Activated CD8-positive, alpha-beta T cell treated with anti-CD3 and anti-CD28 coated beads for 36 hours (primary cell): ENCODE results near the gene ADRA2C. TPM values are rescaled to one million over a fixed set of nuclear protein-coding genes. Genes with fewer than 3 reads are reported as not detected.

Experiments
- ATAC-seq: fragments of 200-7000 bp; cut with Tn5 transposase; one replicate; pipeline ENCODE4 v1.10.0; 2021; ENCODE audit warnings: mild to moderate bottlenecking, moderate library complexity
- CTCF ChIA-PET: fragments of 350-600 bp; sonication (Branson Sonifier 250); formaldehyde crosslinking; loops from one replicate; lab custom pipeline; 2021; ENCODE audit warnings: antibody characterized with exemption; lab: Charles Lee
- POLR2A ChIA-PET: fragments of 350-600 bp; sonication (Branson Sonifier 250); formaldehyde crosslinking; loops from one replicate; lab custom pipeline; 2021; ENCODE audit warnings: antibody characterized with exemption; lab: Charles Lee
- DNase-seq: peaks from one replicate; pipeline ENCODE4 v3.0.0-alpha.2; 2020
- H3K27ac Mint-ChIP-seq: one replicate; pipeline ENCODE4 v1.8.0; 2021; ENCODE audit warnings: mild to moderate bottlenecking, mixed read lengths
- H3K27me3 Mint-ChIP-seq: one replicate; pipeline ENCODE4 v1.8.0; 2021; ENCODE audit warnings: mixed read lengths
- H3K36me3 Mint-ChIP-seq: one replicate; pipeline ENCODE4 v1.8.0; 2021; ENCODE audit warnings: low read depth, mixed read lengths
- H3K4me1 Mint-ChIP-seq: one replicate; pipeline ENCODE4 v1.8.0; 2021; ENCODE audit warnings: low read depth, mixed read lengths
- H3K4me3 Mint-ChIP-seq: one replicate; pipeline ENCODE4 v1.8.0; 2021; ENCODE audit warnings: mild to moderate bottlenecking, moderate library complexity, mixed read lengths
- H3K9me3 Mint-ChIP-seq: one replicate; pipeline ENCODE4 v1.8.0; 2021; ENCODE audit warnings: mixed read lengths
- intact Hi-C: fragments of 100-400 bp; cut with micrococcal nuclease; formaldehyde crosslinking; loops from one replicate; pipeline ENCODE4 v1.10.0; 2022
- total RNA-seq, 2 experiments: library from RNA; stranded (reverse); gene quantifications; one replicate each; pipeline ENCODE4 v1.2.3, GENCODE V29; 2021
- TF ChIP-seq, protein P1 (sequence below): fragments of 200-600 bp; IDR thresholded peaks from one replicate; pipeline ENCODE4 v1.8.0; 2022; ENCODE audit warnings: antibody characterized with exemption, mild to moderate bottlenecking

ADRA2C gene
- total RNA-seq, 2 experiments from 2014 or later = 0.27 TPM; not detected in 1

DNA sequence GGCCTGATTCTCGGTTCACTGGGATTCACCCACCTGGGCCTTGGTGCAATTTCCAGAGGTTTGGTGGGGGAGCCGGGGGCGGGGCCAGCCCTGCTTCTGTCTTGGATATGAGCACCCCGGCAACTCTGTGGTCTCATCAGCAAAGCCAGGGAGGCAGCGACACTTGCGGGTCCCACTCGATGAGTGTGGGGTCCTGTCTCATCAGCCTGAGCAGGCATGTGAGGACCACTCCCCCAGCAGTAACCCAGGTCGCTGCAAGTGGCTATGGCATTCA lies 19.0 kb downstream of the ADRA2C start:
- H3K36me3 Mint-ChIP-seq = no peaks in the 10 kb centered on the region
- ATAC-seq (no peak), DNase-seq (no peak)
- ChIA-PET CTCF (no interaction called here), POLR2A (no interaction called here)
- TF ChIP-seq, protein P1, sequence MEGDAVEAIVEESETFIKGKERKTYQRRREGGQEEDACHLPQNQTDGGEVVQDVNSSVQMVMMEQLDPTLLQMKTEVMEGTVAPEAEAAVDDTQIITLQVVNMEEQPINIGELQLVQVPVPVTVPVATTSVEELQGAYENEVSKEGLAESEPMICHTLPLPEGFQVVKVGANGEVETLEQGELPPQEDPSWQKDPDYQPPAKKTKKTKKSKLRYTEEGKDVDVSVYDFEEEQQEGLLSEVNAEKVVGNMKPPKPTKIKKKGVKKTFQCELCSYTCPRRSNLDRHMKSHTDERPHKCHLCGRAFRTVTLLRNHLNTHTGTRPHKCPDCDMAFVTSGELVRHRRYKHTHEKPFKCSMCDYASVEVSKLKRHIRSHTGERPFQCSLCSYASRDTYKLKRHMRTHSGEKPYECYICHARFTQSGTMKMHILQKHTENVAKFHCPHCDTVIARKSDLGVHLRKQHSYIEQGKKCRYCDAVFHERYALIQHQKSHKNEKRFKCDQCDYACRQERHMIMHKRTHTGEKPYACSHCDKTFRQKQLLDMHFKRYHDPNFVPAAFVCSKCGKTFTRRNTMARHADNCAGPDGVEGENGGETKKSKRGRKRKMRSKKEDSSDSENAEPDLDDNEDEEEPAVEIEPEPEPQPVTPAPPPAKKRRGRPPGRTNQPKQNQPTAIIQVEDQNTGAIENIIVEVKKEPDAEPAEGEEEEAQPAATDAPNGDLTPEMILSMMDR = no peak
- H3K4me1 Mint-ChIP-seq = no peaks in the 10 kb centered on the region
- no peaks in the 10 kb centered on the region for H3K27me3 Mint-ChIP-seq
- intact Hi-C loops = no loop called here
- H3K4me3 Mint-ChIP-seq = no peak overlapping the region
- no peaks in the 10 kb centered on the region for H3K9me3 Mint-ChIP-seq
- no peak overlapping the region for H3K27ac Mint-ChIP-seq

DNA sequence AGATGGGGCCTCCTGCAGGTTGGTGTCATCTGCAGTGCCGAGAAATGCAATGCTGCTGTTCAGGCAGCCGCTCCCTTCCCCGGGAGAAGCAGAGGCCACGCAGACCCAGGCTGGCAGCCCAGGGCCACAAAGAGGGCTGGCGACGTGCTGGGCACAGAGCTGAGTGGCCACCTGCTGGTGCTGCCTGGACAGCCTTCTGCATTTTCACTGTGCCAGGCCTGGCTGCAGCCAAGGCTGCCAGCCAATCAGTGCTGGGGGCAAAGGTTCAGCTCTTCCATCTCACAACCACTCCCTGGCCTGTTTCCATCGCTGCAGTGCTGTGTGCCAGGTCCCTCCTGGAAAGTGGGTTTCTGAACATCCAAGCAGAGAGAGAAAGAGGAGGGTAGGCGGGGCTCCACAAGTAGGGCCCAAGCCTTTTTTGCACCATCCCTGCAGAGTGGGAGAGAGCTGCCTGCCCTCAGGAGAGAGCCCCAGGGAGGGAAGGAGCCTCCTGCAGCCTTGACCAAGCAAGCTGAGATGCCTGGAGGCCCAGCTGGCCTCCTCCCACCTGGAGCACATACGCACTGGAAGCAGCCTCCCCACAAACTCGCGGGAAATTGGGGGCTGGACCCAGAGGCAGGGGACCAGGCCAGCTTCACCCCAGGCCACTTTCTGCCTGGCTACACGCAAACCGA lies 20.1 kb downstream of the ADRA2C start:
- H3K4me1 Mint-ChIP-seq = no peaks in the 10 kb centered on the region

DNA sequence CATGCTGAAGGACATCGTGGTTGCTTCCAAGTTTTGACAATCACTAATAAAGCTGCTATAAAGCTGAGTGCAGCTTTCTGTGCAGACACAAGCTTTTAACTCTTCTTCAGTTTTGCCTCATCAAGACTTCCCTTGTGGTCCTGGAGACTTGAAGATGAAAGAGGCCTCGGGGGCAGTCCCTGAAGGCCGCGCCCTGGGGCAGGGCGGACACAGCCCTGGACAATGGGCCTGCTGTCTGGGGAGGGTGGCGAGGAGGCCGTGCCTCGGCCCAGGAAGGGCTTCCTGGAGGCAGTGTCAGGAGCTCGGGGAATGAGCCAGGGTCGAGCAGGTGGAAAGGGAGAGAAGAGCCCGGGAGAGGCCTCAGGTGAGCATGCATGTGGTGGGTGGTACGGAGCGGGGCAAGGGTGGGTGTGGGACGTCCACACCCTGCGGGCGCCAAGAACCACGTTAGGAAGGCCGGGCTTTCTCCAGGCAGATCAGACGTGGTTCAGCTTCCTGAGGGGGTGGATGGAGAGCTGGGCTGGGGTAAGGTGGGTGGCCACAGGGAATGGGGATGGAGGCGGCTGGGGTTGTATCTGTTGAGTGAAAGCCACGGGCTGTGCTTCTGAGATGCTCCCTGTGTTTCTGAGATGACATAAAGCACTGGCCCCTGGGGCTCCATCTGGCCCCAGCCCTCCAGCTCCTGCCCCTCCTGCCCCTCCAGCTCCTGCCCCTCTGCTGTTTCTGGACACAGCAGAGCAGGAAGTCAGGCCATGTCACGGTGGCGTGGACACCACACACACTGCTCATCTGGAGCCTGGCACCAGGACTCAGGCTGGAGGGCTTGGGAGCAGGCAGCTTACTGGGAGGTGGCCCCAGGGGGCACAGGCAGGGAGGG lies 21.5 kb downstream of the ADRA2C start:
- no peak for DNase-seq
- Mint-ChIP-seq H3K36me3 (no peaks in the 10 kb centered on the region), H3K4me3 (no peak overlapping the region), H3K4me1 (no peaks in the 10 kb centered on the region), H3K9me3 (no peaks in the 10 kb centered on the region), H3K27me3 (peaks cover 9% of the 10 kb centered on the region), H3K27ac (no peak overlapping the region)
- TF ChIP-seq, protein P1 = no peak
- ATAC-seq = no peak
- CTCF ChIA-PET = no interaction called here
- POLR2A ChIA-PET = interaction anchor here (1.0 kb wide), 1 partner anchor 34 kb away, joined by 3 read pairs; no protein-coding TSS in a partner anchor
- intact Hi-C loops = no loop called here

More for the DNA sequence above, 20.1 kb downstream of the ADRA2C start:
- ATAC-seq (no peak), DNase-seq (no peak)
- Mint-ChIP-seq H3K4me3 (no peak overlapping the region), H3K36me3 (no peaks in the 10 kb centered on the region), H3K9me3 (no peaks in the 10 kb centered on the region), H3K27ac (no peak overlapping the region), H3K27me3 (peaks cover 3% of the 10 kb centered on the region)
- POLR2A ChIA-PET = interaction anchor here (1.0 to 1.1 kb wide), 2 partner anchors 35 to 256 kb away, joined by 3 read pairs; no protein-coding TSS in a partner anchor
- TF ChIP-seq, protein P1 = no peak
- CTCF ChIA-PET = no interaction called here
- intact Hi-C loops = no loop called here

DNA sequence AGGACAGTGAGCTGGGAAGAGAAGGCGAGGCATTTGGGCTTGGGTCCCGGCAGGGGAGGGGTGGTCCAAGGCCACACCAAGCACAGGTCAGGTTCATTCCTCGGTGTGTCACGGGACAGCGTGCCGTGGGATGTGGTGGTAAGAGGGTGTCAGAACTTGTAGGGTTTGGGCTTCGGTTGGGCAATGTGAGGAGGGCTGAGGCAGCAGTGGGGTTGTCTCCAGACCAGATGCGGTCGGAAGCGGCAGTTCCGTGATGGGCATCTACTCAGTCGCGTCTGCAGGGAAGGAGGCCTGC lies 22.1 kb downstream of the ADRA2C start:
- TF ChIP-seq, protein P1 = no peak
- Mint-ChIP-seq H3K4me3 (no peak overlapping the region), H3K27me3 (peaks cover 9% of the 10 kb centered on the region), H3K9me3 (no peaks in the 10 kb centered on the region), H3K4me1 (no peaks in the 10 kb centered on the region), H3K36me3 (no peaks in the 10 kb centered on the region), H3K27ac (no peak overlapping the region)
- intact Hi-C loops = no loop called here
- no peak for ATAC-seq
- CTCF ChIA-PET = no interaction called here
- POLR2A ChIA-PET = no interaction called here
- no peak for DNase-seq

DNA sequence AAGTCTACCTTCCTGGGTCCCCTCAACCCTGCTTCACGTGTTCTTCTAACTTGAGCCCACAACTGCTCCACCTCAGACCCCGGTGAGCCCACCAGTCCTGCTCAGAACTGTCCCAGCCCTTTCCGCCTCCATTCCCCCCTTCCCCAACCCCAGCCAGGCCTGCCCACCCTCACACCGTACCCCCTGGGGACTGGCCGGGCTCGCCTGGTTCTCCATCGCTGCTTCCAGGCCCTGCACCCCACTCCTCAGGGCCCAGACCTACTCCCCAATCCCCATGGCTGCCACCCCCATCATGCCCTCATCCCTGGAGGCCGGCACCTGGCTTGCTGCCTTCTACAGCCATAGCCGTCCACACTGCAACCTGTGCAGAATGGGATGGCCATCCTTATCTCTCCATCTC lies 23.4 kb downstream of the ADRA2C start:
- Mint-ChIP-seq H3K27ac (no peak overlapping the region), H3K36me3 (no peaks in the 10 kb centered on the region), H3K4me3 (no peak overlapping the region), H3K4me1 (no peaks in the 10 kb centered on the region), H3K9me3 (peaks cover 7% of the 10 kb centered on the region), H3K27me3 (peaks cover 9% of the 10 kb centered on the region)
- CTCF ChIA-PET = no interaction called here
- POLR2A ChIA-PET = no interaction called here
- DNase-seq = no peak
- no peak for ATAC-seq
- TF ChIP-seq, protein P1 = no peak
- intact Hi-C loops = no loop called here
